Amniotic epithelial cell (primary cell): ENCODE data around the gene XRCC3.
"Not testable (repeated sequence)": the region's sequence is repeated elsewhere in the genome, so short reads cannot be mapped to it uniquely, and the experiment has no call there.

Experiments
- DNase-seq: peaks from one replicate; pipeline ENCODE4 v3.0.0-alpha.2; 2010; ENCODE audit warnings: low read depth

The XRCC3 gene

DNA sequence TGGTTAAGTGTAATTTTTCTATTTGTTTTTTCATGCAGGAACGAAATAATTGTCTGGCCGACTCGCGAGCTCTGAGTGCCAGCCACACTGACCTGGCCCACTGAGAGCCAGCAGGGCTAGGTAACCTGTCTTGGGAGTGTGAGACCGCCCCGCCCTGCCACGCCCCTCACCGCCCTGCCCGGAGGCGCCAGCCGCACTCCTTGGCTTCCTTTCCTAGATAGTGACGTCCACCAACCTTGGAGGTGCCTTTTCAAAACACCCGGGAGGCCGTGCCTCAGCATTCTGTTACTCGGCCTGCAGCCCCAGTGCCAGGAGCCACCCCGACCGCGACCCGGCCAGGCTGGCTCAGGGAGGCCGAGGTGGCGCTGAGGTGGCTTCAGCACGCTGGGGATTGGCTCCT lies 21.7 kb downstream of the XRCC3 start:
- DNase-seq, result no peak

DNA sequence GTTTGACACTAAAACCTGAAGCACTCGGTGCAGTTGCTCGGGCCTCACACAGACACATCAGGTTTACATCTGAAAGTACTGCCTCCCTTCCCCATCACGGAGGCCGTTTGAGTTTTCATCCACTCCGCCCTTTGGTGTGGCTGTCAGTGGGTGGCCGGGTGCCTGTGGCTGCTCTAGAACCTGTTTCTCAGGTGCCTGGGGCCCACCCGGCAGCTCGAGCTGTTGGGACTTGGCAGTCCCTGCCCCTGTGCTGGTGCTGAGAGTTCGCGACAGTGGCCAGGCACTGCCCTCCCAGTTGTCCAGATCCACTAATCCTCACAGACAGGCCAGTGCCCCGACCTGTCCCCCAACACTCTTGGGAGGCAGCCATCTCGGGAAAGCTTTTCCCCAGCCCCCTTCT lies 22.4 kb downstream of the XRCC3 start:
- no peak for DNase-seq

DNA sequence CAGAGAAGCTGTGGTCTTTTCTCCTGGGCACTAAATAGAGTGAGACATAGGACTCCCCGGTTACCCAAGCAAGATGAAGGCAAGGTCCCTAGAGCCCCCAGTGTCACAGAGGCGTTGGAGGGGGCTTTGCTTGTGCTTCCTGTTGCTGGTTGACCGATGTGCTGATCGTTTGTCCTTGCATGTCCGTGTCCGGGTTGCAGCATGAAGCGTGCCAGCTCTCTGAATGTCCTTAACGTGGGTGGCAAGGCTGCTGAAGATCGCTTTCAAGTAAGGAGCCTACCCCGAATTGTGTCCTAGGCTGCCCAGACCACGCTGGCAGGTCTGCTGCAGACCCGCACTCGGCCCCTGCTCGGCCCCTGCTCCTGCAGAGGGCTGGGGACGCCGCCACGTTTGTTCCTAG lies 23.1 kb downstream of the XRCC3 start:
- DNase-seq, result no peak

DNA sequence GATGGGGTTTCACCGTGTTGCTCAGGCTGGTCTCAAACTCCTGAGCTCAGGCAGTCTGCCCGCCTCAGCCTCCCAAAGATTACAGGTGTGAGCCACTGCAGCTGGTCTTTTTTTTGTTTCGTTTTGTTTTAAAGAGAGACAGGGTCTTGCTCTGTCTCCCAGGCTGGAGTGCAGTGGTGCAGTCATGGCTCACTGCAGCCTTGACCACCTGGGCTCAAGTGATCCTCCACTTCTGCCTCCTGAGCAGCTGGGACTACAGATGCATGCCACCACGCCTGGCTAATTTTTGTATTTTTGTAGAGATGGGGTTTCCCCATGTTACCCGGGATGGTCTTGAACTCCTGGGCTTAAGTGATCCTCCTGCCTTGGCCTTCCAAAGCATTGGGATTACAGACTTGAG lies 23.6 kb downstream of the XRCC3 start:
- DNase-seq, result not testable (repeated sequence)

DNA sequence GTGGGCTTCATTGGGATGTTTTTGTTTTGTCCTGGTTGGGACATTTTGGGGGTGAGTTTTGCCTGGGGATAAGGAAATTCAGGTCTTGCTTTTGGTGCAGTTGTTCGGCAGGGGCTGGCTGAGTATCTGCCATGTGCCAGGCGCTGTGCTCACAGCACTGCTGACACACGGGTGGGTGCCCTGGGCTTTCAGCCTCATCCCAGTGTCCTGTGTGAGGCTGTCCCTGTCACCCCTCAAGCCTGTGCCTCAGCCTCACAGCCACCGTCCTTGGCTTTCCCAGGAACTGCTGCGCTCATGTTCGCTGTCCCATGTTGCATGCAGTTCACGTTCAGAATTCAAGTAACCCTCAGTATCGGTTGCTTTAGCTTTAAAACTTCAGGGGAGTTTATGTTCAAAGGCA lies 24.9 kb downstream of the XRCC3 start:
- no peak for DNase-seq

DNA sequence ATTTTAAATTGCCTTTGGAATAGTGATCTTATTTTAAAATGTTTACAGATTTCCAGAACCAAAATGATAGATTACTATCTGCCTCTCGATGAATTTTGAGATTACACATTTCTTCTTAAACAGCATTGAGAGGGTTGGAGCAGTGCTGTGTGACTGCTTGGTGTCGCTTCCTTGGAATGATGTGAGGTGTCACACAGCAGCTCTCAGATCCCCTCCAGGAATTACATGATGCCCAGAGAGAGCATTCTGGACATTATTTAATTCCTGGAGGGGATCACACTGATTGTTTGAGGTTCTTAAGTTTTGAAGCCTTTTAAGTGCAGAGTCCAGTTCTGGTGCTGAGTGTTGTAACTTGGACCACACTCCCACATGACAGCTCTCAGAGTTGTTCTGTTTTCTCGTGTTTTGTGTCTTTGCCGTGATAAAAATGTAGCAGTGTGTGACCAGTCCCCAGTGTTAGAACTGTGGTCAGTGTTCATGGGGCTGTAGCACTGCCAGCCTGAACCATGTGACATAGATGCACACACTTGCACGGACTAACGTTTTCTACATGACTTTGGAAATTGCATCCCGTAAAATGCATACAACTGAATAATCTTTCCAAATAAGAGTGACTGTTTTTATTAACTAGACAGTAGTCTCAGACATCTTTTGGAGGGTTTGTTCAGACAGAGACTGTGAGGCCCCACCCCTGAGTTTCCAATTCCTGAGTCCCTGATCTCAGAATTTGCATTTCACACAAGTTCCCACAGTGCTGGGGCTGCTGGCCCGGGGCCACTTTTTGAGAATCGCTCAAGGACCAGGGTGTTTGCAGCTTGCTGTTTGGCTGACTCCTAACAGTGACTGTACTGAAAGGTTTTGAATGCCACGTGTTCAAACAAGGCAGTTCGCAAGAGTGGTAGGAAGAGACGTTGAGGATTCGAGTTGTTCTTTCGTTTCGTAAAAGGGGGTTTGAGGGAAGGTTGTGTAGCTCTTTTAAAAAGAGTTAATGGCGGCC lies 26.0 kb downstream of the XRCC3 start:
- DNase-seq, result no peak

DNA sequence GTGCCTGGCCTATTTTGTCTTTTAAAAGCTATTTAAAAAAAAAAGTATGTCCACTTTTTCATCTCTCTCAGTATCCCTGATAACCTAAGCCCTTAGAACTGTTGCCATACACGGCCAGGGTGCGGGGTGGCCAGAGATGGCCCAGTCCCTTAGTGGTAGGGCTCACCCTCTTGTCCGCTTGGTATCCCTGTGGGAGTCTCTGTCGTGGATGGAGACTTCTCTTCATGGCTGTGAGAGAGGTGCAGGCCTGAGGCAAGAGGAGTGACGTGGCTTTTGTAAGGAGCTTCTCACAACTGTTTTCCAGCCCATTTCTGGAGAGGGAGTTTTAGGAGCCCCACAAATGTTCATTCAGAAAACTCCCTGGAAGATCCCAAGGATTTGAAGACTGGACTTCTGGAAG lies 26.8 kb downstream of the XRCC3 start:
- no peak for DNase-seq

DNA sequence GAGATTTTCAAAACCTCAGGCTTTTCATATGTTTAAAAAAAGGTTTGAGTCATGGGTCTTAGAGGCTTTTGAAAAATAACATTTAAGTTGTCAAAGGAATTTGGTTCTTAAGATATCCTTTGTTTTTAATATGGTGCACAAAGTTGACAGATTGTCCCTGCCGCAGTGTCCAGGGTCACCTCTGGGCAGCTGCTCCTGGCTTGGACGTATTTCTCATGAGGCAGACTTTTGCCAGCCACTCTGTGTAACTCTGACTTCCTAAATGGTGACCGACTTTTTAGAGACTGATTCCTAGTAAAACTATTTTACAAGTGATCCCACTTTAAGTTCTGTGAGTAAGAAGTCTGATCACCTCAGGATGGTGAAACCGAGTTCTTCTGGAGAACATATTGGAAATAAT lies 27.5 kb downstream of the XRCC3 start:
- DNase-seq, result no peak

DNA sequence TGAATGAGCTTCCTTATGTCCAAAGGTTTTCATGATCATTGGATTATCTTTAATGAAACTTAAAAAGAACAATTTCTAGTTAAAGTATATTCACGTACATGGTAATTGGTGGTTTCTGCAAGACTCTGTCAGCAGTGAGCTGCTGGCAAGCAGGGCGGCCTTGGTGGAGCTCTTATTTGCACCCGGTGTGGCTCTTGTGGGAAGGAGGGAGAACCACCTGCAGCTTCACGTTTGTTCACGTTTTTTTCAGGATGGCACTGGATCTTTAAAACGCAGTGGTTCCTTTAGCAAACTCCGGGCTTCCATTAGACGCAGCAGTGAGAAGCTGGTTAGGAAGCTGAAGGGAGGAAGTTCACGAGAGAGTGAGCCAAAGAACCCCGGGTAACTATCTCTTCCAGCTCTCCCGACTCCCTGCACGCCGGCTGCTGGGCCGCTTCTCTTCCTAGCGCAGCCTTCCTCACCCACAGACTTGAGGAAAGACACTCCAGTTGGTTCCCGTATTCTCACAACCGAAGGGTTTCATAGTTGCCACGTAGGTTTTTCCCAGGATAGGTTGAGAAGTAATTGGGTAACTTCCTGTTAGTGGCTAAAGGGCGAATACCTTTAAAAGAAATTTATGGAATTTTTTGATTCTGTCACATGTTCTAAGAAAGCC lies 28.3 kb downstream of the XRCC3 start:
- DNase-seq, result peak; percentile 89

DNA sequence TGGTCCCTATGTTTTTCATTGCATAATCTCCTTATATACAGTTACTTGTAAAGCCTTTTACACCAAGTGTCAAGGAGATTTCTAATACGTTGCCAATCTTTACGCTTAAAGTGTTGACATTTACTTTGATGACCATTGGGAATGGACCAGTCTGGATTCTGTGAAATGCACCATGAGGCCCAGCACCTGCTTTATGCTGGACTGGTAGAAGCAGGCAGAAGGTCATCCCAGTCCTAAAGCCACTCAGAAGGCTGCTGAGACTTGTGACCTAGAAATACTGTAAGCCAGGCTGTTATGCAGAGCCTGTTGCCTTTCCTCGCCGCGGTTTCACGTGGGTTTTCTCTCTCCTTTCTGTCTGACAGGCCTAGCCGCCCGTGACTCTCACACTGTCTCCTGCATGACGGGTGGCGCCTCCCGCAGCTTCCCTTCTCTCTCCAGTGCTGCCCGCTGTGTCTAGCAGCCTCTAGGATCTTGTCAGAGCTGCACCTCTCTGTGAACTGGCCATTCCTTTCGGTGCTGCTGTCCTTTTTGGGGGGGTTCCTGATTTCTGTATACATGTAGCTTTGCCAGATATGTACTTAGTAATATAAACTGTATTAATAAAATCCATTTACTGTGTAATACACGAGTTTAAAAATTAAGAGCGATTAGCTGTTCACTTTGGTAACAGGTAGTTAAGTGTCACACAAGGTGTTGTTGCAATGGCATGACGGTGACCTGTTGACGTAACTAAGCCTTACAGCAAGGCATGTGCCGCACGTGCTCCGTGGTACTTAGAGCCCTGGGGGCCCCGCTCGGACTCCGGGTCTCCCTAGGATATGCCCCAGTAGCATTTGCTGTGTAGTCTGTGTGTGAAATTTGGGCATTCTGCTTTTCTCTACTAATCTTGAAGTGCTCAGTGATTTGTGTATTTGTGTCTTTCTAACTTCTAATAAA lies 29.7 kb downstream of the XRCC3 start:
- DNase-seq, result no peak

DNA sequence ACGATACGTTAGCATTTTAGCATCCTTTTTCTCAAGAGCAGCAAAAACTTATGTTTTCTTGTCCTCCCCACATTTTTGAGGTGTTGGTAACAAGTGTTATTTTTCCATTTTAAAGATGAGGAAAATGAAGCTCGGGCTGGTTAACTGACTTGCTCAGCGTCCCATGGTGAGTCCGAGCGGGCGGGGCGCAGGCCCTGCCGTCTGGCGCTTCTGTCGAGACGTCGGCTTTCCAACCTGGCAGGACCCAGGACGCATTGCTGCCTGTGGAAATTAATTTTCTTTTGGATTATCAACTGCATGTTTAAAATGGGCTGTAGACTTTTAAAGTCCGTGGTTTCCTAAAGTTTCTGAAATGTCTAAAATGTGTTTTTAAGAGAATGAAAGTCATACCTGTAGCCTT lies 30.4 kb downstream of the XRCC3 start:
- DNase-seq, result no peak

DNA sequence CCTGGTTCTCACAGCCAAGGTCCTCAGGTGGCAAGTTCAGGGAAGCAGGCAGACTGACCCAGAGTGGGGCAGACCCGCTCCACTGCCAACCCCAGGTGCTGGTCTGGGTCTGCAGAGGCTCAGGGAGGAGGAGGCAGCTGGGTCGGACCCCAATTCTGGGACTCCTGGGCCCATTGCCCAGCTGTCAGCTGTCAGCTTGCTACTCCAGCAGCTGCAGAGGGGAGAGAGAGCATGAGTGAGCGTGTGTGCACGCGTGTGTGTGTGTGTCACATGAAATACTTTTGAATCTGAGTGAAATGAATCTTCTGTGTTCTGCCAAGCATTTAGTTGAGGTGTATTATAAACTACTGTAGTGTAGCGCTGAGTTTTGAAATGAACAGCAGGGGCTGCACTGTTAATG lies 30.8 kb downstream of the XRCC3 start:
- DNase-seq, result no peak

DNA sequence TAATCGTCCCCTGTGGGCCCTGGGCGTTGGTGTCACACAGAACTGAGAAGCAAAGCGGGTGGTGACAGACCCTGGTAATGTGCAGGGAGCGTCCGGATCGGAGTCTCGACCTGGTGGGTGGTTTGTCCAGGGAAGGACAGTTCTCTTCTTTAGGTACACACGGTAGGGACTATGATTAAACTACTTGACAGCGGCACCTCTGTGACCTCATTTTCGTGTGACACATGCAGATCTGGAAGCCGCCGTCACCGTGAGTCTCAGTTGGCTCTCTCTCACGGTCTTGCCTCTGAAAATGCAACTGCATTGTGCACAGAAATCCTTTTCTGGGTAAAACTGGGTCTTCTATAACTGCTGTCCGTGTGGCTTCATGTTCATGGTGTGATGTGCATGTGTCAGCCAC lies 32.1 kb downstream of the XRCC3 start:
- no peak for DNase-seq

DNA sequence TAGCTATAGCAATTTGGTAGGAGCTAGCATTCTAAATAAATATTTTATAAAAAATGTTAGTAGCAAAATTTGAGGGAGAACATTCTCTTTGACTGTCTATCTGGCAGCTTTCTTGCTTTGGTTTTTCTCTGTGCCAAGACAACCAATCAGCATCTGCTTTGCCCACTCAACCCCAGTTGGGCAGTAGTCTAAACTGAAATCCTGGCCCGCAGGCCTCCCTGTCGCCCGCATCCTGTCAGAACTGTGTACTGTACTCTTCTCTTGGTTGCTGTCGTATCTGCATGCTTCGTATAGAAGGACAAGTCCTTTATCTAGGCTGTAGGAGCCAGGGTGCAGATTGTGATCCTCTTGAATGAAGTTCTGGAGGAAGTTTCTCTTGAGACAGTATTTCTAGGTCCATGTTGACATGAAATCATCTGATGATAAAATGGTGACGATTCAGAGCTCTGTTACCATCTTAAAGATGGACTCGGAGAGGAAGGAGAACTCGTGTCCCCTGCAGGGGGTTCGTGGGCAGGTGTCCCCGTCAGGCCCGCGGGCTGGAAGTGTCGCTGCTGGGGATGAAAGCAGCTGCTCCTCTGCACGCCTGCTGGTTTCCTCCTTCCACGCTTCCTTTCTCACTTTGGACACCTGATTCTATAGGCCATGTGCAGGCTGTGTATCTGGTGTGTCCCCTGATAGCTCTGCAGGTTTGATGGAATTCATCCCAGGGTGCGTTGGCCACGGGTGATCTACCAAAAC lies 34.6 kb downstream of the XRCC3 start:
- DNase-seq, result no peak

DNA sequence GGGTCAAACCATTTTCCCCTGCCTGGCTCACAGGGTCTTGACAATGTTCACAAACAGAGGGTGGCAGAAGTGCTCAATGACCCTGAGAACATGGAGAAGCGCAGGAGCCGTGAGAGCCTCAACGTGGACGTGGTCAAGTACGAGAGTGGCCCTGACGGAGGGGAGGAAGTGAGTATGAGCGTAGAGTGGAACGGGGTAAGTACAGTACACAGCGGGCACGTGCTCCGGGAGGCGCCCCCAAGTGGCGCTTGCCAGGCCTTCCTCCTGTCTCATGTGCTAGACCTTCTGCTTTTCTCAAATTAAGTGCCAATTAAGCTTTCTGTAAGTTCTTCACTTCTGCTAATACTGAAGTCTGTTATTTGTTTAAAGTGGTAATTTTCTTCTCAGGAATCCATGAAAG lies 35.9 kb downstream of the XRCC3 start:
- peak; percentile 53 for DNase-seq

DNA sequence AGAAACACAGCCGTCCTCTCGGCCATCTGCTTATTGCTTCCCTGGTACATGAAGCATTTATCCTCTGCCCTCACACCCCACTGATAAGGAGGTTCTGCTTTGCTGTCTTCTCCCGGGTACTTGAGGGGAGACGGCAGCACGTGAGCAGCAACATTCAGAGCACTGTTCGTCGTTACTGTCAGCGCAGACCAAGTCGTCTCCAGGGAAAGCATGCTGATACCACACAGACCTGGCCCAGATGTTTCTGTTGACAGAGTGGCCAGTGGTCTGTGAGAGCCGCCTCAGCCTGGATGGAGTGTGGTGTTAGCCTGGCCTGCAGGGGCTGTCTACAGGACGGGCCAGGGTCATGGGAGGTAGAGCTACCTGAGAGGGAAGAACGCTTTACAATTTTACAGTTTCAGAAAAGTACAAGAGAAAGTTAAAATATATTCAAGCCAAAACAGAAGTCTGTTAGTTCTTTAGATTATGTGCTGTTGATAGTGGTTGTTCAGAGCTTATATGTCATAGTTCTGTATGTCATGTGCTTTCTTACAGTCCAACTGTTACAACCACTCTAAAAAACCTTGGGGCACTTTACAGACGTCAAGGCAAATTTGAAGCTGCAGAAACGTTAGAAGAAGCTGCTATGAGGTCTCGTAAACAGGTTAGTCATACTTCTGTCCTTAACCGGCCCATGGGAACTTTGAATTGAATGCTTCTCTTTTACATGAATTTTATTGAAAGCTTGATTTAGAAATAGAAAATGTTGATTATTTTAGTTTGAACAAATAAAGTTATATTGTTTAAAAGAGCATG lies 38.2 kb downstream of the XRCC3 start:
- peak; percentile 41 for DNase-seq

DNA sequence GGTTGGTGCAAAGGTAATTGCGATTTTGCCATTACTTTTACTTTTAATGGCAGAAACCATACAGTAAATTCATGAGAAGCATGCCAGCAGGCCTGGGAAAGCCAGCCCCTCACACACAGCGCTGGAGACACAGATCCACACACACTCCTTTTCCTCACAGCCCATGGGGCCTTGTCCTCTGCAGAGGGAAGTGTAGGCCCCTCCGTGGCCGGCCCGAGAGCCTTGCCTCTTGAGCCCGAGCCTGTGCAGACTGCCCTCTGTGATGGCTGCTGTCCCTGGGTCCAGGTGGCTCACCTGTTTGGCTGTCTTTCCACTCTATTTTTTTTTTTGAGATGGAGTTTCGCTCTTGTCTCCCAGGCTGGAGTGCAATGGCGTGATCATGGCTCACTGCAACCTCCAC lies 39.3 kb downstream of the XRCC3 start:
- DNase-seq, result no peak

DNA sequence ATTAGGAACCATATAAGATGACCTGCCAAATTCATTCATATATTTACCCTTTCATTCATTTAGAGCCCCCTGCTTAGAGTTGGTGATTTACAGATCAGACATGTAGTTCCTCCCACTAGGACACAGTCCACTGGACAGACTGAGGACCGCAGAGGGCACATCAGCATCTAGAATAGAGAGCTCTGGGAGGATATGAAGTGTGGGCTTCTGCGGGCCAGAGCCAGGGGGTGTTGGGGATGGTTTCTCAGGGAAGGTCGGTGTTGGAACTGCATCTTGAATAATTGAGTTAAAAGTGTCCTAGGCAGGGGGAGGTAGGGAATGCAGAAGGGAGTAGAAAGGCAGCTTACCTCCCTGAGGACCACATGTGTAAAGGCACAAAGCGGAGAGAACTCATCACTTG lies 43.3 kb downstream of the XRCC3 start:
- DNase-seq, result no peak

DNA sequence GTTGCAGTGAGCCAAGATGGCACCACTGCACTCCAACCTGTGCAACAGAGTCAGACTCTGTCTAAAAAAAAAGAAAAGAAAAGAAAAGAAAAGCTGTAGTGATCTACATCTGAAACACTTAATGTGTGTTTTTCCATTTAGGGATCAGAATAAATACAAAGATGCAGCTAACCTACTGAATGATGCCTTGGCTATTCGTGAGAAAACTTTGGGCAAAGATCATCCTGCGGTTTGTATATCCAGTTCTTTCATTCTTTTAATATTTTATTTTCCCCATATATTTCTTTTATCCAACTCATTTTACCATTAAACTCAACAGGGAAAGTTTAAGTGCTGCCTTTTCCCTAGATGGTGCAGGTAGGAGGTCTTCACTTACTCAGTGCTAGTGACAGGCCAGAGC lies 45.9 kb downstream of the XRCC3 start:
- no peak for DNase-seq

DNA sequence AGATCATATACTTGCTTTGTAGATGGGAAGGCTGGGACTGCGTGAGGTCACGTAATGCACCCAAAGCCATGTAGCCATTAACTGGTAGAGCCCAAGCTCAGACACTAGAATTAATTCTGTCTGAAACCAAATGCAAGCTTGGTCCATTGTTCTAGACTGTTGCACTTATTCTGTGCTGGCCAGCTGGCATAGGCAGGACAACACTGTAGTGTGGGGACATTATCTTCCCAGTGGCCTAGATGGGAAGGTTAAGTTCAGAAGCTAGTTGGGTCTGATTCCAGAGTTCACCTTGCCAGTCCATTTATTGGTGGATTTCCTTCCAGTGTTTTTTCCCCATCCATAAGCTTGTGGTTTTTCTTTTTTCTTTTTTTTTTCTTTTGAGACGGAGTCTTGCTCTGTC lies 47.1 kb downstream of the XRCC3 start:
- DNase-seq, result no peak

DNA sequence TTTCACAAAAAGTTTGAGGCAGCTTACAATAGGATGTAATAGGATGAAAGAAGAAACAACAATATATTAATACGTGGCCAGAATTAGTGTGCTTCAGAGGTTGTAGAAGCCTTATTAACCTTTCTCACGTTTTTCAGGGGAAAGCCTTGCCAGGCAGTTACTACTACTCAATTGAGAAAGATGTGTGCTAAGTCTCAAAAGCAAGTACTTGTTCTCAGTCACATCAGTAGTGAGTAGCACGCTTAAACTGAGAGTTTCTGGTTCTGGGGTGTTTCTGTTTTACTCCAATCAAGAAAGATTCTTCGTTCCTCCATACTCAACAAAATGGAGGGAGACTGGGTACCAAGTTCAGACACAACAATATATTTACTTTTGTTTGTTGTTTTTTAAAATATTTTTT lies 47.6 kb downstream of the XRCC3 start:
- DNase-seq, result no peak
